SK-N-SH (cell line): ENCODE data around the gene ACSM2B. TPM values are rescaled to one million over a fixed set of nuclear protein-coding genes. Genes with fewer than 3 reads are reported as not detected.

Experiments used
- CTCF ChIA-PET: fragments of 300-600, 350-600 bp; formaldehyde crosslinking; extraction: SDS; loops from one replicate; lab custom pipeline; 2021; lab: Yijun Ruan, JAX
- POLR2A ChIA-PET: fragments of 350-600 bp; sonication (Branson Sonifier 250); formaldehyde crosslinking; extraction: SDS; loops from one replicate; lab custom pipeline; 2020; ENCODE audit warnings: antibody characterized with exemption, inconsistent platforms; lab: Yijun Ruan, JAX
- DNase-seq: peaks from one replicate; pipeline ENCODE4 v3.0.0; 2012
- H2AFZ ChIP-seq: fragments of 200-600 bp; sonication (generic); 2 replicates; pipeline ENCODE4 v1.8.1; 2016; ENCODE audit warnings: antibody characterized with exemption, mild to moderate bottlenecking, low read depth
- H3F3A ChIP-seq: fragments of 200-600 bp; sonication (generic); replicated peaks from 2 replicates; pipeline ENCODE3; 2016; ENCODE audit warnings: antibody characterized with exemption, mild to moderate bottlenecking; ENCODE audit not compliant: insufficient read depth
- H3K27ac ChIP-seq, 2 experiments: fragments of 200-500 bp in 1 of 2; fragments of 200-600 bp in 1 of 2; sonication (Bioruptor generic) in 1 of 2; sonication (generic), shearing (Covaris generic) in 1 of 2; 2 replicates each; pipeline versions ENCODE4 v1.5.1 to v1.6.1; 2014 to 2016; ENCODE audit warnings: low read depth in 2 of 2, inconsistent platforms in 1 of 2, low read length in 1 of 2, mild to moderate bottlenecking in 1 of 2, mixed read lengths in 1 of 2
- H3K27me3 ChIP-seq: fragments of 200-600 bp; sonication (generic), shearing (Covaris generic); 2 replicates; pipeline ENCODE4 v1.6.1; 2016; ENCODE audit warnings: mixed run types; ENCODE audit not compliant: insufficient read depth
- H3K36me3 ChIP-seq, 2 experiments: fragments of 200-500 bp in 1 of 2; fragments of 200-600 bp in 1 of 2; sonication (Bioruptor generic) in 1 of 2; sonication (generic) in 1 of 2; replicated peaks in 1 of 2; 2 replicates each; pipeline versions ENCODE3 to v1.5.1; 2014 to 2016; ENCODE audit warnings: low read length in 1 of 2, mild to moderate bottlenecking in 1 of 2; ENCODE audit not compliant: insufficient read depth in 2 of 2, control insufficient read depth in 1 of 2
- H3K4me1 ChIP-seq, 2 experiments: fragments of 200-500 bp in 1 of 2; fragments of 200-600 bp in 1 of 2; sonication (Bioruptor generic) in 1 of 2; sonication (generic), shearing (Covaris generic) in 1 of 2; 2 replicates each; pipeline versions ENCODE4 v1.5.1 to v1.6.1; 2014 to 2016; ENCODE audit warnings: low read depth in 1 of 2, low read length in 1 of 2, mixed run types in 1 of 2; ENCODE audit not compliant: insufficient read depth in 2 of 2, control insufficient read depth in 1 of 2
- H3K4me2 ChIP-seq: fragments of 200-600 bp; sonication (generic), shearing (Covaris generic); 2 replicates; pipeline ENCODE4 v1.6.1; 2017; ENCODE audit warnings: mixed run types
- H3K4me3 ChIP-seq, 2 experiments: fragments of 200-500 bp in 1 of 2; fragments of 200-600 bp in 1 of 2; sonication (Bioruptor generic) in 1 of 2; sonication (generic), shearing (Covaris generic) in 1 of 2; 2 replicates each; pipeline versions ENCODE4 v1.5.1 to v1.8.1; 2014 to 2016; ENCODE audit warnings: low read depth in 2 of 2, inconsistent platforms in 1 of 2, low read length in 1 of 2, mild to moderate bottlenecking in 1 of 2, mixed read lengths in 1 of 2, moderate library complexity in 1 of 2
- H3K79me2 ChIP-seq: fragments of 200-600 bp; sonication (generic); 2 replicates; pipeline ENCODE4 v1.8.1; 2017; ENCODE audit warnings: mild to moderate bottlenecking; ENCODE audit not compliant: insufficient read depth
- H3K9ac ChIP-seq: fragments of 200-600 bp; sonication (generic); 2 replicates; pipeline ENCODE4 v1.6.1; 2017; ENCODE audit warnings: mixed run types
- H3K9me2 ChIP-seq: fragments of 200-600 bp; sonication (generic); 2 replicates; pipeline ENCODE4 v1.6.1; 2017; ENCODE audit warnings: mixed run types
- H3K9me3 ChIP-seq: fragments of 200-600 bp; sonication (generic); 2 replicates; pipeline ENCODE4 v1.6.1; 2017; ENCODE audit warnings: mixed run types, mild to moderate bottlenecking, moderate library complexity
- H4K20me1 ChIP-seq: fragments of 200-600 bp; sonication (generic); 2 replicates; pipeline ENCODE4 v1.6.1; 2017; ENCODE audit warnings: mild to moderate bottlenecking, mixed run types; ENCODE audit not compliant: insufficient read depth
- CHD2 ChIP-seq: fragments of 150-350 bp; IDR thresholded peaks from 2 replicates; pipeline ENCODE4 v1.6.1; 2018; ENCODE audit warnings: low read length; ENCODE audit not compliant: partially characterized antibody
- EP300 ChIP-seq, 2 experiments: IDR thresholded peaks; 2 replicates each; pipeline versions ENCODE4 v1.4.0 to v1.6.1; 2012; ENCODE audit warnings: borderline replicate concordance in 1 of 2, low read depth in 1 of 2, low read length in 1 of 2
- FOSL2 ChIP-seq: IDR thresholded peaks from 2 replicates; pipeline ENCODE4 v1.4.0; 2012; ENCODE audit warnings: low read depth, mild to moderate bottlenecking, moderate library complexity, borderline replicate concordance
- FOXJ3 ChIP-seq: sonication (generic); formaldehyde crosslinking; IDR thresholded peaks from 2 replicates; pipeline ENCODE4 v1.5.1; 2020; ENCODE audit warnings: mild to moderate bottlenecking, missing genetic modification reagents
- GABPA ChIP-seq: IDR thresholded peaks from 2 replicates; pipeline ENCODE4 v1.4.0; 2012; ENCODE audit warnings: low read depth, mild to moderate bottlenecking
- IRF3 ChIP-seq: fragments of 150-350 bp; IDR thresholded peaks from 2 replicates; pipeline ENCODE4 v1.6.1; 2016; ENCODE audit warnings: mild to moderate bottlenecking, low read depth, low read length
- JUND ChIP-seq: IDR thresholded peaks from 2 replicates; pipeline ENCODE4 v1.4.0; 2012
- MEF2A ChIP-seq: IDR thresholded peaks from 2 replicates; pipeline ENCODE4 v1.4.0; 2012; ENCODE audit warnings: low read depth, borderline replicate concordance
- PBX3 ChIP-seq: IDR thresholded peaks from 2 replicates; pipeline ENCODE4; 2012
- RAD21 ChIP-seq: IDR thresholded peaks from 2 replicates; pipeline ENCODE4 v1.6.1; 2012; ENCODE audit warnings: mild to moderate bottlenecking, low read length
- RFX5 ChIP-seq: IDR thresholded peaks from 2 replicates; pipeline ENCODE4 v1.6.1; 2012; ENCODE audit warnings: mild to moderate bottlenecking, improper control_type of control experiment, low read length
- RXRA ChIP-seq: IDR thresholded peaks from 2 replicates; pipeline ENCODE4 v1.4.0; 2012; ENCODE audit warnings: low read depth, mild to moderate bottlenecking, borderline replicate concordance
- SIN3A ChIP-seq: IDR thresholded peaks from 2 replicates; pipeline ENCODE4 v1.6.1; 2012; ENCODE audit warnings: low read depth, mild to moderate bottlenecking, low read length, moderate library complexity, borderline replicate concordance
- SMC3 ChIP-seq: IDR thresholded peaks from 2 replicates; pipeline ENCODE4 v1.6.1; 2012; ENCODE audit warnings: low read depth, low read length, improper control_type of control experiment
- TAF1 ChIP-seq: IDR thresholded peaks from 2 replicates; pipeline ENCODE4 v1.6.1; 2012; ENCODE audit warnings: low read depth, mild to moderate bottlenecking, low read length, moderate library complexity, borderline replicate concordance
- ZBTB33 ChIP-seq: IDR thresholded peaks from 2 replicates; pipeline ENCODE4 v1.4.0; 2012; ENCODE audit warnings: low read depth, borderline replicate concordance
- WGBS: methylation state at CpG from one replicate; pipeline ENCODE4 v1.1.6; 2017; ENCODE audit warnings: low lambda C conversion rate; 5-methylcytosine and 5-hydroxymethylcytosine counted together
- polyA plus RNA-seq, 3 experiments: library from polyadenylated mRNA; depleted of rRNA; stranded (reverse); fragments of >200 nt; gene quantifications; 2 replicates each; pipeline ENCODE4 v1.2.3, GENCODE V29; 2012

Gene ACSM2B
- polyA plus RNA-seq, 1 of the 3 experiments (the other 2 are of a cell fraction) = not detected

DNA sequence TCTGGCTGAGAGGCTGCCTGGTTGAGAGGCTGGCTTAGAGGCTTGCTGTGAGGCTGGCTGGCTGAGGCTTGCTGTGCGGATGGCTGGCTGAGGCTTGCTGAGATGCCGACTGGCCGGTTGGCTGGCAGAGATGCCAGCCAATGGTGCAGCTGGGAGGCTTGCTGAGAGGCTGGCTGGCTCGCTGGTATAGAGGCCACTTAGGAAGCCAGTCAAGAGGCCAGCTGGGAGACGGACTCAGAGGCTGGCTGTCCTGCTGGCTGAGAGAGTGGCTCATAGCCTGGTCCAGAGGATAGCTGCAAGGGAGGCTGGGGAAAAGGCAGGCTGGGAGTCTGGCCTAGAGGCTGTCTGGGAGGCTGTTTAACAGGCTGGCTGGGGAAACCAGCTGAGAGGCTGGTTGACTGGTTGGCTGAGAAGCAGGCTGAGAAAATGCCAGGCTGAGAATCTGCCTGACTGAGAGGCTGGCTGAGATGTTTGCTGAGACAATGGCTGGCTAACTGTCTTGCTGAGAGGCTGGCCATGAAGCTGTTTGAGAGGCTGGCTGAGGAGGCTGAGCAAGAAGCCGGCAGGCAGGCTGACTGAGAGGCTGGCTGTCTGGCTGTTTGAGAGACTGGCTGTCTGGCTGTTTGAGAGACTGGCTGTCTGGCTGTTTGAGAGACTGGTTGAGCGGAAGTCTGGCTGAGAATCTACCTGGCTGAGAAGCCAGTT, 37.5 kb upstream of the ACSM2B start:
- 28% methylated on average over 7 of the region's 7 CpGs for WGBS
- Histone ChIP-seq H4K20me1 (no peaks in the 10 kb centered on the region), H3K27ac (no peak overlapping the region), H3K79me2 (no peaks in the 10 kb centered on the region), H3K4me2 (no peak overlapping the region), H2AFZ (no peak overlapping the region), H3K36me3 (no peaks in the 10 kb centered on the region), H3K9me2 (no peaks in the 10 kb centered on the region), H3K4me1 (no peaks in the 10 kb centered on the region), H3F3A (no peaks in the 10 kb centered on the region), H3K9me3 (no peaks in the 10 kb centered on the region), H3K27me3 (no peaks in the 10 kb centered on the region), H3K4me3 (no peak overlapping the region), H3K9ac (no peak overlapping the region)
- CTCF ChIA-PET = interaction anchor here (1.1 kb wide), 1 partner anchor 15 kb away, joined by 3 read pairs; no protein-coding TSS in a partner anchor
- no peak for DNase-seq
- POLR2A ChIA-PET = no interaction called here
- no peak for TF ChIP-seq FOSL2
- no peak for TF ChIP-seq TAF1
- no peak for TF ChIP-seq RAD21
- no peak for TF ChIP-seq SMC3
- no peak for TF ChIP-seq RXRA
- TF ChIP-seq SIN3A = no peak
- TF ChIP-seq GABPA = no peak
- TF ChIP-seq PBX3 = no peak
- TF ChIP-seq FOXJ3 (CRISPR knock-in tag) = no peak
- no peak for TF ChIP-seq CHD2
- TF ChIP-seq ZBTB33 = no peak
- no peak for TF ChIP-seq MEF2A

GRCh38 chr16:20612551-20613480, 36.6 kb upstream of the ACSM2B start:
- H3K4me3 ChIP-seq = no peak overlapping the region
- no peaks in the 10 kb centered on the region for H3K9me3 ChIP-seq
- no peaks in the 10 kb centered on the region for H3K79me2 ChIP-seq
- no peaks in the 10 kb centered on the region for H3F3A ChIP-seq
- H3K27me3 ChIP-seq = no peaks in the 10 kb centered on the region
- no peak overlapping the region for H3K9ac ChIP-seq
- H3K36me3 ChIP-seq = no peaks in the 10 kb centered on the region
- no peak overlapping the region for H2AFZ ChIP-seq
- H3K9me2 ChIP-seq = no peaks in the 10 kb centered on the region
- H3K4me2 ChIP-seq = no peak overlapping the region
- H4K20me1 ChIP-seq = no peaks in the 10 kb centered on the region
- DNase-seq = no peak
- WGBS = 8% methylated on average over 9 of the region's 9 CpGs
- ChIA-PET POLR2A (no interaction called here), CTCF (interaction anchor here (1.1 kb wide), 1 partner anchor 14 kb away, joined by 3 read pairs; no protein-coding TSS in a partner anchor)
- TF ChIP-seq SMC3 (no peak), IRF3 (no peak), MEF2A (no peak), RFX5 (no peak), RAD21 (no peak), FOSL2 (no peak), EP300 (IDR thresholded peaks at IDR 0.05; ENCODE audit: borderline replicate concordance in 1 of 2, low read depth in 1 of 2, low read length in 1 of 2) (no peak), JUND (no peak)
- no peaks in the 10 kb centered on the region for H3K4me1 ChIP-seq
- H3K27ac ChIP-seq = no peak overlapping the region
